CD14-positive monocyte (primary cell): Measurements from ENCODE around the gene SLC2A2. TPM values are rescaled to one million over a fixed set of nuclear protein-coding genes. Genes with fewer than 3 reads are reported as not detected.

ENCODE experiments used
- DNase-seq, 3 donors: peaks; one replicate each; pipeline ENCODE4 v3.0.0-alpha.2; 2011 to 2022
- H2AFZ ChIP-seq: 2 replicates; pipeline ENCODE4 v1.6.0; 2012; ENCODE audit warnings: mild to moderate bottlenecking, low read depth, low read length, inconsistent platforms; ENCODE audit not compliant: insufficient read depth, poor library complexity, severe bottlenecking
- H3K27ac ChIP-seq, 2 donors: 1 replicate in 1 of 2; 2 replicates in 1 of 2; pipeline ENCODE4 v1.5.1; 2012 to 2013; ENCODE audit warnings: low read length in 2 of 2, control low read depth in 1 of 2, inconsistent platforms in 1 of 2, low read depth in 1 of 2, mild to moderate bottlenecking in 1 of 2
- H3K27me3 ChIP-seq, 2 donors: one replicate each; pipeline versions ENCODE4 v1.6.0 to v1.6.1; 2011 to 2013; ENCODE audit warnings: low read length in 2 of 2; ENCODE audit not compliant: control insufficient read depth in 2 of 2, insufficient read depth in 2 of 2
- H3K36me3 ChIP-seq, 2 donors: replicated peaks in 1 of 2; 1 replicate in 1 of 2; 2 replicates in 1 of 2; pipeline versions ENCODE4 v1.5.1 to v1.6.1; 2012 to 2013; ENCODE audit warnings: low read length in 2 of 2, control low read depth in 1 of 2, inconsistent platforms in 1 of 2, mild to moderate bottlenecking in 1 of 2; ENCODE audit not compliant: insufficient read depth in 2 of 2, control insufficient read depth in 1 of 2
- H3K4me1 ChIP-seq, 2 donors: 1 replicate in 1 of 2; 2 replicates in 1 of 2; pipeline versions ENCODE4 v1.5.1 to v1.6.1; 2012 to 2013; ENCODE audit warnings: low read length in 2 of 2, control low read depth in 1 of 2, inconsistent platforms in 1 of 2, mild to moderate bottlenecking in 1 of 2, moderate library complexity in 1 of 2; ENCODE audit not compliant: insufficient read depth in 2 of 2, control insufficient read depth in 1 of 2
- H3K4me2 ChIP-seq: replicated peaks from 2 replicates; pipeline ENCODE3; 2012; ENCODE audit warnings: low read length, moderate library complexity, mild to moderate bottlenecking; ENCODE audit not compliant: poor library complexity, severe bottlenecking; ENCODE audit errors: extremely low read depth
- H3K4me3 ChIP-seq, 3 experiments: fragments of 200-600 bp in 1 of 3; sonication (generic) in 1 of 3; replicated peaks in 1 of 3; 1 replicate in 2 of 3; 2 replicates in 1 of 3; pipeline ENCODE4 v1.5.1; 2011 to 2013; ENCODE audit warnings: low read length in 3 of 3, mild to moderate bottlenecking in 3 of 3, control low read depth in 2 of 3, low read depth in 2 of 3, inconsistent platforms in 1 of 3, moderate library complexity in 1 of 3
- H3K79me2 ChIP-seq: 2 replicates; pipeline ENCODE4 v1.6.0; 2012; ENCODE audit warnings: mild to moderate bottlenecking, control low read depth, inconsistent platforms, low read length, moderate library complexity; ENCODE audit not compliant: insufficient read depth
- H3K9ac ChIP-seq: 2 replicates; pipeline ENCODE4 v1.6.0; 2017; ENCODE audit warnings: low read length, mild to moderate bottlenecking; ENCODE audit not compliant: insufficient read depth, poor library complexity, severe bottlenecking
- H3K9me3 ChIP-seq, 2 donors: replicated peaks in 1 of 2; 1 replicate in 1 of 2; 2 replicates in 1 of 2; pipeline versions ENCODE4 v1.5.1 to v1.6.1; 2012 to 2013; ENCODE audit warnings: low read length in 2 of 2, control low read depth in 1 of 2; ENCODE audit not compliant: control insufficient read depth in 1 of 2, insufficient read depth in 1 of 2
- H4K20me1 ChIP-seq: 2 replicates; pipeline ENCODE4 v1.6.0; 2012; ENCODE audit warnings: mild to moderate bottlenecking, low read length, control low read depth, moderate library complexity; ENCODE audit not compliant: insufficient read depth
- H3K27ac Mint-ChIP-seq, 7 donors: one replicate each; pipeline ENCODE4 v1.8.0; 2020; ENCODE audit warnings: mild to moderate bottlenecking in 7 of 7, mixed read lengths in 7 of 7, moderate library complexity in 6 of 7, inconsistent platforms in 2 of 7
- H3K27me3 Mint-ChIP-seq, 3 donors: one replicate each; pipeline ENCODE4 v1.8.0; 2021 to 2022; ENCODE audit warnings: low read depth in 3 of 3, mild to moderate bottlenecking in 3 of 3, mixed read lengths in 3 of 3, moderate library complexity in 3 of 3, inconsistent platforms in 1 of 3
- H3K36me3 Mint-ChIP-seq, 2 donors: one replicate each; pipeline ENCODE4 v1.8.0; 2020; ENCODE audit warnings: mixed read lengths in 2 of 2, inconsistent platforms in 1 of 2, mild to moderate bottlenecking in 1 of 2
- H3K4me1 Mint-ChIP-seq: one replicate; pipeline ENCODE4 v1.8.0; 2020; ENCODE audit warnings: mild to moderate bottlenecking, mixed read lengths
- H3K4me3 Mint-ChIP-seq, 2 donors: one replicate each; pipeline ENCODE4 v1.8.0; 2020; ENCODE audit warnings: mild to moderate bottlenecking in 2 of 2, mixed read lengths in 2 of 2, moderate library complexity in 1 of 2
- H3K9me3 Mint-ChIP-seq, 7 donors: one replicate each; pipeline ENCODE4 v1.8.0; 2020 to 2022; ENCODE audit warnings: mixed read lengths in 7 of 7, mild to moderate bottlenecking in 6 of 7, moderate library complexity in 6 of 7, inconsistent platforms in 2 of 7
- WGBS: methylation state at CpG from one replicate; pipeline ENCODE4 v1.1.5; 2013; ENCODE audit warnings: missing lambda C conversion rate; ENCODE audit not compliant: insufficient coverage; 5-methylcytosine and 5-hydroxymethylcytosine counted together
- intact Hi-C, 2 donors: fragments of 100-400 bp; cut with micrococcal nuclease; formaldehyde crosslinking; loops; one replicate each; pipeline versions ENCODE4 v1.15.0 to v1.15.1; 2023
- polyA plus RNA-seq, 3 donors: library from polyadenylated mRNA; depleted of rRNA in 1 of 3; unstranded in 2 of 3; stranded (reverse) in 1 of 3; fragments of 300-500 nt in 2 of 3; fragments of >200 nt in 1 of 3; fragmentation: Illumina TruSeq in 2 of 3; gene quantifications; 1 replicate in 2 of 3; 2 replicates in 1 of 3; pipeline ENCODE4 v1.2.3, GENCODE V29; 2012 to 2021
- TF ChIP-seq, protein P1 (sequence below): fragments of 200-600 bp; IDR thresholded peaks from one replicate; pipeline ENCODE4 v1.8.0; 2022; ENCODE audit warnings: antibody characterized with exemption, mild to moderate bottlenecking

SLC2A2 gene
- polyA plus RNA-seq, 3 donors, result not detected

GRCh38 chr3:171005648-171006047, 20.9 kb downstream of the SLC2A2 start:
- no peak for DNase-seq
- H3K9me3 Mint-ChIP-seq, result no peaks in the 10 kb centered on the region
- H3K9ac ChIP-seq, result no peak overlapping the region
- TF ChIP-seq, protein P1, sequence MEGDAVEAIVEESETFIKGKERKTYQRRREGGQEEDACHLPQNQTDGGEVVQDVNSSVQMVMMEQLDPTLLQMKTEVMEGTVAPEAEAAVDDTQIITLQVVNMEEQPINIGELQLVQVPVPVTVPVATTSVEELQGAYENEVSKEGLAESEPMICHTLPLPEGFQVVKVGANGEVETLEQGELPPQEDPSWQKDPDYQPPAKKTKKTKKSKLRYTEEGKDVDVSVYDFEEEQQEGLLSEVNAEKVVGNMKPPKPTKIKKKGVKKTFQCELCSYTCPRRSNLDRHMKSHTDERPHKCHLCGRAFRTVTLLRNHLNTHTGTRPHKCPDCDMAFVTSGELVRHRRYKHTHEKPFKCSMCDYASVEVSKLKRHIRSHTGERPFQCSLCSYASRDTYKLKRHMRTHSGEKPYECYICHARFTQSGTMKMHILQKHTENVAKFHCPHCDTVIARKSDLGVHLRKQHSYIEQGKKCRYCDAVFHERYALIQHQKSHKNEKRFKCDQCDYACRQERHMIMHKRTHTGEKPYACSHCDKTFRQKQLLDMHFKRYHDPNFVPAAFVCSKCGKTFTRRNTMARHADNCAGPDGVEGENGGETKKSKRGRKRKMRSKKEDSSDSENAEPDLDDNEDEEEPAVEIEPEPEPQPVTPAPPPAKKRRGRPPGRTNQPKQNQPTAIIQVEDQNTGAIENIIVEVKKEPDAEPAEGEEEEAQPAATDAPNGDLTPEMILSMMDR, result no peak
- peak overlapping the region in 1 of 7 donors; percentile 25 for H3K27ac Mint-ChIP-seq
- H2AFZ ChIP-seq, result no peak overlapping the region
- no peaks in the 10 kb centered on the region for H3K79me2 ChIP-seq
- H3K4me3 Mint-ChIP-seq, result no peak overlapping the region
- no peaks in the 10 kb centered on the region for H3K27me3 ChIP-seq
- WGBS, result no CpG with 5 or more reads among the region's 4 CpGs
- H4K20me1 ChIP-seq, result no peaks in the 10 kb centered on the region
- no peaks in the 10 kb centered on the region for H3K36me3 ChIP-seq
- no peaks in the 10 kb centered on the region for H3K9me3 ChIP-seq
- H3K36me3 Mint-ChIP-seq, result no peaks in the 10 kb centered on the region
- H3K4me1 ChIP-seq, result no peaks in the 10 kb centered on the region
- H3K4me2 ChIP-seq, result no peak overlapping the region
- H3K27me3 Mint-ChIP-seq, result peaks cover 0 to 3% (median 0%) of the 10 kb centered on the region in 3 donors
- H3K4me3 ChIP-seq, result no peak overlapping the region
- intact Hi-C loops, result no loop called here
- no peak overlapping the region for H3K27ac ChIP-seq
- no peaks in the 10 kb centered on the region for H3K4me1 Mint-ChIP-seq

DNA sequence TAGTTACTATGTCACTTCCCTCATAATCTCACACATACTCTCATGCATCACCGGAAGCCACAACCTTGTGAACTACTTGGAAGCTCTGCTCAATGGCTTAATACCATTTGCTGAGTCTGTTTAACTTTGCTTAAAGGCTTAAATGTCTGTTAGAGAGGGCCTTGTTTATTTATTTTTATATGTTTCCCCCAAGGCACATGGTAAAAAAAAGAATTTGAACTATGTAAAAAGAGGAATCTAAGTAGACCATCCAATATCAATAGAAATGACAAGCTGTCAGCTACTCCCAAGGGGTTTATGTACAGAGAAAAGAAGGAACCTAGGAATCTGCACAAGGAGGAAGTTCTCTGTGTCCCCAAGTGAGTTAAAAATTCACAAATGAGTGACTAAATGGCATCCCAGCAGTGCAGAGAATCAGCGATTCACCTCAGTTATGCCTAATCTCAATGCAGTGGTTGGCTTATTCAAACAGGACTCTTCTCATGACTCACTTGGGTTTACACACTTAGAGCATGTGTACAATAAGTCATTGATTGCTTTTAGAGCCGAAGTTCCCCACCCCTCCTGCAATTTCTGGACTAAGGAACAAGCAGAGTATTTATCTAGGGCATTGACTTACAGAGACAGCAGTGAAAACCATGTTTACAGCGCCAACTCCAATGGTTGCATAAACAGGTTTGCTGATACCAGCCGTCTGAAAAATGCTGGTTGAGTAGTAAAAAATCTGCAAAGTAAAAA, 24.4 kb downstream of the SLC2A2 start:
- H3K9ac ChIP-seq, result no peak overlapping the region
- H2AFZ ChIP-seq, result no peak overlapping the region
- no peaks in the 10 kb centered on the region for H3K9me3 Mint-ChIP-seq
- H3K4me3 ChIP-seq, result no peak overlapping the region
- WGBS, result 96% methylated on average over 3 of the region's 5 CpGs
- TF ChIP-seq, protein P1, result no peak
- no peaks in the 10 kb centered on the region for H3K4me1 Mint-ChIP-seq
- H3K4me1 ChIP-seq, result no peaks in the 10 kb centered on the region
- H3K27me3 ChIP-seq, result no peaks in the 10 kb centered on the region
- no peak overlapping the region for H3K27ac ChIP-seq
- no peaks in the 10 kb centered on the region for H3K9me3 ChIP-seq
- no peak overlapping the region for H3K4me2 ChIP-seq
- no peak overlapping the region for H3K27ac Mint-ChIP-seq
- H4K20me1 ChIP-seq, result no peaks in the 10 kb centered on the region
- DNase-seq, result no peak
- H3K27me3 Mint-ChIP-seq, result peaks cover 0 to 3% (median 0%) of the 10 kb centered on the region in 3 donors
- H3K36me3 ChIP-seq, result no peaks in the 10 kb centered on the region
- no peaks in the 10 kb centered on the region for H3K36me3 Mint-ChIP-seq
- intact Hi-C loops, result no loop called here
- no peak overlapping the region for H3K4me3 Mint-ChIP-seq
- no peaks in the 10 kb centered on the region for H3K79me2 ChIP-seq
